ENCODE data around the gene RO60. TPM values are rescaled to one million over a fixed set of nuclear protein-coding genes. Genes with fewer than 3 reads are reported as not detected.

RO60 gene
- total and polyA plus RNA-seq, 2 of the 13 experiments (the other 11 are each of a cell fraction or from before 2014, with no cell fraction given): 20.3 to 53.7 TPM

DNA sequence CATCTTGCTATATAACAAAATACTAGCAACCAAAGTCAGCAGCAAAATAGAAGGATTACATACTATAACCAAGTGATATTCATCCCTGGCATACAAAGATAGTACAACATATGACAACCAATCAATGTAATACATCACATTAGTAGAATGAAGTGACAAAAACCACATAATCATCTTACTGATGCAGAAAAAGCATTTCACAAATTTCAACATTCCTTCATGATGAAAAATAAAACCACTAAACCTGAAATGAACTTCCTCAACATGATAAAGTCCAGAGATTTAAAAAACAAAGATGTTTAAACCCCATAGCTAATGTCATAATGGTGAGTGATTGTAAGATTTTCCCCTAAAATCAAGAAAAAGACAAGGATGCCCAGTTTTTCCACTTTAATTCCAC is 18.6 kb downstream of the RO60 start:
- ATAC-seq: no peak
- peaks cover 13% of the 10 kb centered on the region; the same call in 1 of the 2 replicates for H3K9me3 ChIP-seq (ENCODE audit: low read length)
- FAIRE-seq: no peak
- no peaks in the 10 kb centered on the region for H3K27me3 ChIP-seq (ENCODE audit: control insufficient read depth in 1 of 2, insufficient read depth in 2 of 2, low read length in 2 of 2)
- intact Hi-C loops (cut with micrococcal nuclease; ENCODE audit: unreplicated experiment): loop anchor here (5.0 kb wide), 1 partner anchor 1206 kb away; no protein-coding TSS in a partner anchor
- no TSS peak for BruUV-seq (replicated peaks)
- no peak overlapping the region for H3K4me3 ChIP-seq (replicated peaks in 1 of 3; ENCODE audit: insufficient read depth in 1 of 3, low read depth in 2 of 3, low read length in 3 of 3)
- DNase-seq (ENCODE audit: low spot score): no peak
- TF ChIP-seq, protein P1, sequence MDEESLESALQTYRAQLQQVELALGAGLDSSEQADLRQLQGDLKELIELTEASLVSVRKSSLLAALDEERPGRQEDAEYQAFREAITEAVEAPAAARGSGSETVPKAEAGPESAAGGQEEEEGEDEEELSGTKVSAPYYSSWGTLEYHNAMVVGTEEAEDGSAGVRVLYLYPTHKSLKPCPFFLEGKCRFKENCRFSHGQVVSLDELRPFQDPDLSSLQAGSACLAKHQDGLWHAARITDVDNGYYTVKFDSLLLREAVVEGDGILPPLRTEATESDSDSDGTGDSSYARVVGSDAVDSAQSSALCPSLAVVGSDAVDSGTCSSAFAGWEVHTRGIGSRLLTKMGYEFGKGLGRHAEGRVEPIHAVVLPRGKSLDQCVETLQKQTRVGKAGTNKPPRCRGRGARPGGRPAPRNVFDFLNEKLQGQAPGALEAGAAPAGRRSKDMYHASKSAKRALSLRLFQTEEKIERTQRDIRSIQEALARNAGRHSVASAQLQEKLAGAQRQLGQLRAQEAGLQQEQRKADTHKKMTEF (CRISPR knock-in tag; IDR thresholded peaks at IDR 0.05): no peak
- TF ChIP-seq PRMT3 (CRISPR knock-in tag; IDR thresholded peaks at IDR 0.05; ENCODE audit: borderline replicate concordance, low read depth) (no peak), RXRA (CRISPR knock-in tag; IDR thresholded peaks at IDR 0.05) (no peak), SNAPC2 (CRISPR knock-in tag; IDR thresholded peaks at IDR 0.05) (no peak), KDM6A (CRISPR knock-in tag; IDR thresholded peaks at IDR 0.05; ENCODE audit: low read depth) (no peak), ZNF3 (CRISPR knock-in tag; IDR thresholded peaks at IDR 0.05) (no peak), CHD2 (IDR thresholded peaks at IDR 0.05; ENCODE audit: low read depth, low read length) (no peak), SYNCRIP (IDR thresholded peaks at IDR 0.05; ENCODE audit: insufficient read depth, low read depth, low read length) (no peak), CBX1 (IDR thresholded peaks at IDR 0.05; ENCODE audit: low read depth) (no peak), ZFP62 (CRISPR knock-in tag; IDR thresholded peaks at IDR 0.05) (no peak), CBX5 (CRISPR knock-in tag; IDR thresholded peaks at IDR 0.05; ENCODE audit: borderline replicate concordance) (no peak), NFYB (CRISPR knock-in tag; IDR thresholded peaks at IDR 0.05) (no peak), HNRNPL (IDR thresholded peaks at IDR 0.05; ENCODE audit: low read depth, low read length) (no peak), ZNF674 (CRISPR knock-in tag; IDR thresholded peaks at IDR 0.05; ENCODE audit: low read depth) (no peak), ZNF232 (CRISPR knock-in tag; IDR thresholded peaks at IDR 0.05; ENCODE audit: borderline replicate concordance) (no peak)
- TF ChIP-seq, protein P2, sequence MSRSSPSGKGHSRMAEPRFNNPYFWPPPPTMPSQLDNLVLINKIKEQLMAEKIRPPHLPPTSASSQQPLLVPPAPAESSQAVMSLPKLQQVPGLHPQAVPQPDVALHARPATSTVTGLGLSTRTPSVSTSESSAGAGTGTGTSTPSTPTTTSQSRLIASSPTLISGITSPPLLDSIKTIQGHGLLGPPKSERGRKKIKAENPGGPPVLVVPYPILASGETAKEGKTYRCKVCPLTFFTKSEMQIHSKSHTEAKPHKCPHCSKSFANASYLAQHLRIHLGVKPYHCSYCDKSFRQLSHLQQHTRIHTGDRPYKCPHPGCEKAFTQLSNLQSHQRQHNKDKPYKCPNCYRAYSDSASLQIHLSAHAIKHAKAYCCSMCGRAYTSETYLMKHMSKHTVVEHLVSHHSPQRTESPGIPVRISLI (CRISPR knock-in tag; IDR thresholded peaks at IDR 0.05; ENCODE audit: borderline replicate concordance): no peak
- TF ChIP-seq, protein P3, sequence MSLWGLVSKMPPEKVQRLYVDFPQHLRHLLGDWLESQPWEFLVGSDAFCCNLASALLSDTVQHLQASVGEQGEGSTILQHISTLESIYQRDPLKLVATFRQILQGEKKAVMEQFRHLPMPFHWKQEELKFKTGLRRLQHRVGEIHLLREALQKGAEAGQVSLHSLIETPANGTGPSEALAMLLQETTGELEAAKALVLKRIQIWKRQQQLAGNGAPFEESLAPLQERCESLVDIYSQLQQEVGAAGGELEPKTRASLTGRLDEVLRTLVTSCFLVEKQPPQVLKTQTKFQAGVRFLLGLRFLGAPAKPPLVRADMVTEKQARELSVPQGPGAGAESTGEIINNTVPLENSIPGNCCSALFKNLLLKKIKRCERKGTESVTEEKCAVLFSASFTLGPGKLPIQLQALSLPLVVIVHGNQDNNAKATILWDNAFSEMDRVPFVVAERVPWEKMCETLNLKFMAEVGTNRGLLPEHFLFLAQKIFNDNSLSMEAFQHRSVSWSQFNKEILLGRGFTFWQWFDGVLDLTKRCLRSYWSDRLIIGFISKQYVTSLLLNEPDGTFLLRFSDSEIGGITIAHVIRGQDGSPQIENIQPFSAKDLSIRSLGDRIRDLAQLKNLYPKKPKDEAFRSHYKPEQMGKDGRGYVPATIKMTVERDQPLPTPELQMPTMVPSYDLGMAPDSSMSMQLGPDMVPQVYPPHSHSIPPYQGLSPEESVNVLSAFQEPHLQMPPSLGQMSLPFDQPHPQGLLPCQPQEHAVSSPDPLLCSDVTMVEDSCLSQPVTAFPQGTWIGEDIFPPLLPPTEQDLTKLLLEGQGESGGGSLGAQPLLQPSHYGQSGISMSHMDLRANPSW (CRISPR knock-in tag; IDR thresholded peaks at IDR 0.05; ENCODE audit: borderline replicate concordance): no peak
- TF ChIP-seq, protein P4, sequence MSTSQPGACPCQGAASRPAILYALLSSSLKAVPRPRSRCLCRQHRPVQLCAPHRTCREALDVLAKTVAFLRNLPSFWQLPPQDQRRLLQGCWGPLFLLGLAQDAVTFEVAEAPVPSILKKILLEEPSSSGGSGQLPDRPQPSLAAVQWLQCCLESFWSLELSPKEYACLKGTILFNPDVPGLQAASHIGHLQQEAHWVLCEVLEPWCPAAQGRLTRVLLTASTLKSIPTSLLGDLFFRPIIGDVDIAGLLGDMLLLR (CRISPR knock-in tag; IDR thresholded peaks at IDR 0.05): no peak
- no peak overlapping the region for H3K27ac ChIP-seq (ENCODE audit: extremely low read length, insufficient read depth, low read length)
- POLR2A ChIA-PET: no interaction called here
- no peaks in the 10 kb centered on the region for H4K20me1 ChIP-seq (ENCODE audit: insufficient read depth, low read length)
- no peak overlapping the region for H3K9ac ChIP-seq (ENCODE audit: insufficient read depth, low read depth, low read length)
- H3K4me1 ChIP-seq (ENCODE audit: insufficient read depth, low read length): no peaks in the 10 kb centered on the region
- no peak overlapping the region for H2AFZ ChIP-seq (ENCODE audit: low read length)
- H3K4me2 ChIP-seq (ENCODE audit: low read depth, low read length): no peak overlapping the region
- in situ Hi-C loops (cut with HindIII; ENCODE audit: extremely low pct_ligation_motif_present, low pct_unique_long_range_greater_than_20kb): no loop called here
- H3K79me2 ChIP-seq (ENCODE audit: insufficient read depth, low read length): peaks cover 3% of the 10 kb centered on the region
- peaks cover 7 to 36% of the 10 kb centered on the region in 2 experiments for H3K36me3 ChIP-seq (replicated peaks in 1 of 2; ENCODE audit: control insufficient read depth in 1 of 2, insufficient read depth in 2 of 2, low read length in 2 of 2)
- CTCF ChIA-PET (ENCODE audit: low intra/inter-chr PET ratio, low total read pairs): no interaction called here

Measured in HepG2 (cell line).